Suprapubic skin (tissue), 4 donors: ENCODE measurements around the gene MUC6. TPM values are rescaled to one million over a fixed set of nuclear protein-coding genes. Genes with fewer than 3 reads are reported as not detected.

Experiments
- DNase-seq, 2 donors: peaks; one replicate each; pipeline ENCODE4 v3.0.0-alpha.2; 2019; ENCODE audit warnings: low spot score in 2 of 2
- H3K27ac ChIP-seq: fragments of 200-600 bp; sonication (generic); one replicate; pipeline ENCODE4 v1.5.1; 2019
- H3K27me3 ChIP-seq: fragments of 200-600 bp; sonication (generic); one replicate; pipeline ENCODE4 v1.5.1; 2019
- H3K36me3 ChIP-seq: fragments of 200-600 bp; sonication (generic); one replicate; pipeline ENCODE4 v1.5.1; 2019
- H3K4me1 ChIP-seq: fragments of 200-600 bp; sonication (generic); one replicate; pipeline ENCODE4 v1.5.1; 2019
- H3K4me3 ChIP-seq: fragments of 200-600 bp; sonication (generic); one replicate; pipeline ENCODE4 v1.5.1; 2019; ENCODE audit warnings: mild to moderate bottlenecking
- H3K9me3 ChIP-seq: fragments of 200-600 bp; sonication (generic); one replicate; pipeline ENCODE4 v1.5.1; 2019
- EP300 ChIP-seq: sonication (generic); formaldehyde crosslinking; IDR thresholded peaks from one replicate; pipeline ENCODE4 v1.6.1; 2017; ENCODE audit warnings: antibody characterized with exemption
- POLR2A ChIP-seq, 2 donors: fragments of 450-650 bp; IDR thresholded peaks; one replicate each; pipeline ENCODE4 v1.6.1; 2017; ENCODE audit warnings: antibody characterized with exemption in 2 of 2, mild to moderate bottlenecking in 2 of 2, moderate library complexity in 2 of 2
- POLR2AphosphoS5 ChIP-seq, 3 donors: sonication (generic); formaldehyde crosslinking; IDR thresholded peaks; one replicate each; pipeline ENCODE4 v1.6.1; 2017; ENCODE audit warnings: antibody characterized with exemption in 3 of 3
- WGBS: methylation state at CpG from one replicate; pipeline ENCODE4 v1.1.5; 2018; 5-methylcytosine and 5-hydroxymethylcytosine counted together
- total RNA-seq, 4 donors: library from RNA; depleted of rRNA; stranded (reverse); fragments of >200 nt; gene quantifications; one replicate each; pipeline ENCODE4 v1.1.0, GENCODE V29; 2016
- TF ChIP-seq, protein P1 (sequence below), 2 donors: fragments of 200-600 bp in 1 of 2; fragments of 450-650 bp in 1 of 2; sonication (generic) in 1 of 2; IDR thresholded peaks; one replicate each; pipeline ENCODE4 v1.5.1; 2016 to 2019; ENCODE audit warnings: antibody characterized with exemption in 2 of 2, mild to moderate bottlenecking in 1 of 2, moderate library complexity in 1 of 2

The MUC6 gene
- total RNA-seq, 4 donors from 2014 or later = 0.04 TPM; not detected in 3

DNA sequence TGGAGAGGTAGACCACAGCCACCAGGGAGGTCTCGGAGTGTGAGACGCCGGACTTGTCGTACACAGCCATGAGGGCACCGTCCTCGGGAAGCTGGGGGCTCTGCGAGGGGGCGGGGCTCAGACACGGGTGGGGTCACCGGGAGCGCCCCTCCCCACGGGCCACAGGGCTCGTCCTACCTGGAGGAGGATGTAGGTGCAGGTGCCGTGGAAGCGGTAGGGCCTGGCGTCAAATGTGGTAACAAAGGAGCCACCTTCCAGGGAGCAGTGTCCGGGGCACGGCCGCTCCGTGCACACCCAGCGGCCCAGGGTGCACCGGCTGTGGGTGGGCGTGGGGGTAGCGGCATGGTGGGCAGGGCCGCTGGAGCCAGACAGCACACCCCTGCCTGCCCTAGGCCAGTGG, 7.5 kb downstream of the MUC6 start:
- WGBS = 75% methylated on average over 12 of the region's 25 CpGs
- Histone ChIP-seq H3K27ac (no peak overlapping the region), H3K4me1 (no peaks in the 10 kb centered on the region), H3K36me3 (peaks cover 5% of the 10 kb centered on the region), H3K27me3 (peaks cover 23% of the 10 kb centered on the region), H3K9me3 (no peaks in the 10 kb centered on the region), H3K4me3 (no peak overlapping the region)
- TF ChIP-seq POLR2A (IDR thresholded peaks at IDR 0.05) (no peak), EP300 (no peak), POLR2AphosphoS5 (IDR thresholded peaks at IDR 0.05) (no peak)
- TF ChIP-seq, protein P1, sequence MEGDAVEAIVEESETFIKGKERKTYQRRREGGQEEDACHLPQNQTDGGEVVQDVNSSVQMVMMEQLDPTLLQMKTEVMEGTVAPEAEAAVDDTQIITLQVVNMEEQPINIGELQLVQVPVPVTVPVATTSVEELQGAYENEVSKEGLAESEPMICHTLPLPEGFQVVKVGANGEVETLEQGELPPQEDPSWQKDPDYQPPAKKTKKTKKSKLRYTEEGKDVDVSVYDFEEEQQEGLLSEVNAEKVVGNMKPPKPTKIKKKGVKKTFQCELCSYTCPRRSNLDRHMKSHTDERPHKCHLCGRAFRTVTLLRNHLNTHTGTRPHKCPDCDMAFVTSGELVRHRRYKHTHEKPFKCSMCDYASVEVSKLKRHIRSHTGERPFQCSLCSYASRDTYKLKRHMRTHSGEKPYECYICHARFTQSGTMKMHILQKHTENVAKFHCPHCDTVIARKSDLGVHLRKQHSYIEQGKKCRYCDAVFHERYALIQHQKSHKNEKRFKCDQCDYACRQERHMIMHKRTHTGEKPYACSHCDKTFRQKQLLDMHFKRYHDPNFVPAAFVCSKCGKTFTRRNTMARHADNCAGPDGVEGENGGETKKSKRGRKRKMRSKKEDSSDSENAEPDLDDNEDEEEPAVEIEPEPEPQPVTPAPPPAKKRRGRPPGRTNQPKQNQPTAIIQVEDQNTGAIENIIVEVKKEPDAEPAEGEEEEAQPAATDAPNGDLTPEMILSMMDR (IDR thresholded peaks at IDR 0.05) = no peak
- DNase-seq = no peak

DNA sequence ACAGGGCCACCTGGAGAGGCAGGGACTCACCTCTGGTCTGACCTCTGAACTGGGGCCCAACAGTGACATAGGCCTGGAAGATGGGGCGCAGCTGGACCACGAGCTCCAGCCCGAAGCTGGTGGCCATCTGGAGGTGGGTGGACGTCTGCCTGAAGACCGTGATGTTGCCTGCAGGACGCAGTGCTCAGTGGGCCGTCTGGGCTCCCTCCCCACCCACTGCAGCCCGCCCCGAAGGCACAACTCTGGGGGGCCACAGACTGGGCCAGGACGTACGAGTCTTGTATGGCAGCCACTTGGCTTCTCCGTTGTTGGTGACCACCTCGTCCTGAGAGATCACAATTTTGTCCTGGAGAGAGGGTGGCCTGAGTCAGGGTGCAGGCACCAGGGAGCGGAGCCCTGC, 7.9 kb downstream of the MUC6 start:
- WGBS = 69% methylated on average over 7 of the region's 14 CpGs
- no peaks in the 10 kb centered on the region for H3K4me1 ChIP-seq
- H3K27me3 ChIP-seq = peaks cover 18% of the 10 kb centered on the region
- no peak for DNase-seq
- TF ChIP-seq, protein P1 (IDR thresholded peaks at IDR 0.05) = no peak
- TF ChIP-seq POLR2AphosphoS5 (IDR thresholded peaks at IDR 0.05) = no peak
- no peak for TF ChIP-seq POLR2A (IDR thresholded peaks at IDR 0.05)
- no peak for TF ChIP-seq EP300
- no peak overlapping the region for H3K4me3 ChIP-seq
- peaks cover 6% of the 10 kb centered on the region for H3K36me3 ChIP-seq
- H3K9me3 ChIP-seq = no peaks in the 10 kb centered on the region
- H3K27ac ChIP-seq = no peak overlapping the region

DNA sequence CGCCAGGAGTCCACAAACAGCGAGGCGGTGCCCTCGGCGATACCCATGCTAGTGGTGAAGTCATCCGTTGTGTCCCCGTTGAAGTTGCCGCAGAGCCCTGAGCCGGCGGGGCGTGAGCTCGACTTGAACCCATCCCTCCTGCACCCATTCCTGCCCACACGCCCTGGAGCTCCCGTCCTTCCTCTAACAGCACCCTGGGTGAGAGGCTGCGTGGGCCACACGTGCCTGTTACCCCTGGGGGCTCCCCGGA, 8.3 kb downstream of the MUC6 start:
- Histone ChIP-seq H3K9me3 (no peaks in the 10 kb centered on the region), H3K27me3 (peaks cover 16% of the 10 kb centered on the region), H3K27ac (no peak overlapping the region), H3K4me1 (no peaks in the 10 kb centered on the region), H3K36me3 (peaks cover 6% of the 10 kb centered on the region), H3K4me3 (no peak overlapping the region)
- TF ChIP-seq POLR2AphosphoS5 (IDR thresholded peaks at IDR 0.05) (no peak), EP300 (no peak), POLR2A (IDR thresholded peaks at IDR 0.05) (no peak)
- TF ChIP-seq, protein P1 (IDR thresholded peaks at IDR 0.05) = no peak
- 87% methylated on average over 5 of the region's 17 CpGs for whole genome bisulfite sequencing
- DNase-seq = no peak

DNA sequence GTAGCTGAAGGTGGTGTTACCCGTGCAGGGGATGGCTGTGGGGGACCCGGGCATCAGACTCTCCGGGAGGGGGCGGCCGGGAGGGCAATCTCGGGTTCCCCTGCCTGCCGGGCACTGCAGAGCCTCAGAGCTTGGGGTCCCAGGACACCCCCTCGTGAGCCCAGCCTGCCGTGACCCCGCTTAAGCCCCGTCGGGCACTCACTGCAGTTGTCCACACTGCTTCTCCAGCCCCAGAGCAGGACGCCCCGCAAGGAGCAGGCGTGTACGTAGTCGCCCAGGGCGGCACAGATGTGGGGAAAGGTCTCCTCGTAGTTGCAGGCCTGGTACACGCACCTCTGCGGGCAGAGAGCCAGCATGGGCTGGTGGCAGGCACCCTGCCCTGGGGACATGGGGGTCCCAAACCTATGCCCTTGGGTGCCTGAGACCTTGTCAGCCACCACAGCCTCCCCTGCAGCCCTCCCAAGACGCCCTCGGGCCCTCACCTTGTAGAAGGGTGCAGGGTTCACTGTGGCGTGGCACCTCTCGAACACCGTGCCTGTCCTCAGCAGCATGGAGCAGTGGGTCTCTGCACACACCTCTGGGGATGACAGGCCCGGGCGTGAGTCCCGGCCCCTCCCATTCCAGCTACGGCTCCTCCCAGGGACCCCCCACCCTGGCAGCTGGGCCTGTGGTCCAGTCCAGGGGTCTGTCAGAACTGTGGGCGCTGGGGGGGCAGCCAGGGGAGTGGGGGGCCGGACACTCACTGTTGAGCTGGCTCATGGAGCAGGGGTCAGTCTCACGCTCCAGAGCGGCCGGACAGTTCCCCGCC, 8.8 kb downstream of the MUC6 start:
- Histone ChIP-seq H3K4me3 (no peak overlapping the region), H3K27ac (no peak overlapping the region), H3K36me3 (peaks cover 6% of the 10 kb centered on the region), H3K4me1 (no peaks in the 10 kb centered on the region), H3K27me3 (peaks cover 16% of the 10 kb centered on the region), H3K9me3 (no peaks in the 10 kb centered on the region)
- TF ChIP-seq EP300 (no peak), POLR2A (IDR thresholded peaks at IDR 0.05) (no peak), POLR2AphosphoS5 (IDR thresholded peaks at IDR 0.05) (no peak)
- TF ChIP-seq, protein P1 (IDR thresholded peaks at IDR 0.05) = no peak
- DNase-seq = no peak
- WGBS = 83% methylated on average over 5 of the region's 36 CpGs

DNA sequence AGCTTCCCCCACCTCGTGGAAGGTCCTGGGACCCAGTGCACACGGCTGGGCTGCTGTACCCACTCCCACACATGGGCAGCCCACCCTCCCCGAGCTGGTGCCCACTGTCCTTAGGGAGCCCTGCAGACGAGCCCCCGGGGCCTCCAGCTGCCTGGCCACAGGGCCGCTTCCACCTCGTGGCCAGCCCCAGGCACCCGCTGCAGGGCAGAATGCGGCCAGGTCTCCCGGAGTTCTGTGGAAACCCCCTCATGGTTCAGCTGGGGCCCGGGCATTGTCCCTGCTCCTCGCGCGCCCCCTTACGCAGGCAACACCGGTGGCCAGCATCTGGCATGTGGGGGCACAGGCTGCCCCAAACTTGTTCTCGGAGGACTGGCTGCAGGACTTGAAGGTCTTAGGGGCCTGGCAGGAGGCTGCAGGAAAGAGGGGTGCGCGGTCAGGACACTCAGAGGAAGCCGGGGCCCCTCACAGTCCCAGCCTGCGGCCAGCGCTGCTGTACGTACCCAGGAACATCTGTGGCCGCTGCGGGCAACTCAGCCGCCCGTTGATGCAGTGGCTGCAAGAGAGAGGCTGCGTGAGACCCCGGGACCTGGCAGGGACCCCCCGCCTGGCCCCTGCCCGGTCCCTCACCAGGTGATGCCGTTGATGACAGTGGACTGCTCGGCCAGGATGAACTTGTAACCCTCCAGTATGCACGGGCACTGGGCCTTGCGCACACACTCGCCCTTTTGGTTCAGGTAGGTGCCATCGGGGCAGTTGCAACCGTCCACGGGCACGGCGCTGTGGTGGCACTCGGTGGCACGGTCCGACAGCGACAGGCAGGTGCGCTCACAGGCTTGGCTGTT, 9.7 kb downstream of the MUC6 start:
- Histone ChIP-seq H3K4me1 (no peaks in the 10 kb centered on the region), H3K27ac (no peak overlapping the region), H3K9me3 (no peaks in the 10 kb centered on the region), H3K36me3 (peaks cover 6% of the 10 kb centered on the region), H3K4me3 (no peak overlapping the region), H3K27me3 (peaks cover 13% of the 10 kb centered on the region)
- 80% methylated on average over 30 of the region's 46 CpGs for WGBS
- TF ChIP-seq POLR2AphosphoS5 (IDR thresholded peaks at IDR 0.05) (no peak), POLR2A (IDR thresholded peaks at IDR 0.05) (no peak), EP300 (no peak)
- TF ChIP-seq, protein P1 (IDR thresholded peaks at IDR 0.05) = no peak
- no peak for DNase-seq
